Measurements from ENCODE around the gene CXCL14.

Gene CXCL14

DNA sequence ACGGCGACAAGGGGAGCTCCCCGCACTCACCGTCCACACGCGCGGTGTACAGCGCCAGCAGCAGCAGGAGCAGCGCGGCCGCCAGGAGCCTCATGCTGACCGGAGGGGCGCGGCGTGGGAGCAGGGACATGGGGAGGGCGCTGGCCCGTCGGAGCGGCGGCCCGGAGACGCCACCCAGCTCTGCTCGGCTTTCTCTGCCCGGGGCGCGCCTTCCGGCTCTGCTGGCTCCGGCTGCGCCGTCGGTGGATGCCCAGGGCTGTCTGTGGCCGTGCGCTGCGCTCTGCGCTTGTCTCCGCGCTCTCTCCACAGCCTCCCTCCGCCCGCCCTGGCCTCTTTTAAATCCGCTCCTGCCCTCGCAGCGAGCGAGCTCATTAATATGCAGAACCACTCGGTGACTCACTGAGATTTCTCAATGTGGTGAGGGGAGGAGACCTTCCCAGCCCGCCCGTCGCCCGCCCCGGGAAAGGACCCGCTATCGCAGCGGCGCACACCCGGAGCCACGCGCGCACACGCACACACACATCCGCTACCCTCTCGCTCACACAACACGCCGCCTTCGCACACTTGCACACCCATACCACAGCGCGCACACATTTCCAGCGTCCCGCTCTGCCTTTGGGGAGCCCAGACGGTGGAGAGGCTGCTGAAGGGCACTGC lies at the start of gene CXCL14:
Gene CXCL14, minus strand, starts transcription at position 307 of the 657 bp plus-strand sequence. Its CDS starts 213 bp downstream, at position 94.
- no peak for DNase-seq (ENCODE audit: low read depth)

- no peak for DNase-seq (ENCODE audit: low read depth)
These were observed 47.8 kb upstream of the CXCL14 start for GRCh38 chr5:135626636-135627035.

DNA sequence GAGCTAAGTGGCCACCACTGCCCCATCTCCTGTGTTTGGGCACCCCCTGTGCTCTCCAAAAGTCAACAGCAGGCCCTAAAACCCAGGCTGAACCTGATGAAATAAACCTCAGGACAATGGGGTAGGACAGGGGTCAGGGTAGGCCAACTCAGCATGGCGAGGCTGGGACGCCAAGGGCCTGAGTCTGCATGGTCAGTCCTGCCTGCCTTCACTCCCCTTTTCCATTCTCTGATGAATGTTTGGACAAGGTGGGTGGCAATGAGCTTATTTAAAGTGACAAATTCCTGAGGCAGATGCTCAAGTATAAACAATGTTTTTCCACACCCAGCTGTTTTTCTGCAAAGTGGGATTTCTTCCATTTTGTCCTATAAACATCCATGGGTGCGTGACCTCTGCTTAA lies 47.2 kb upstream of the CXCL14 start:
- DNase-seq (ENCODE audit: low read depth): no peak

DNA sequence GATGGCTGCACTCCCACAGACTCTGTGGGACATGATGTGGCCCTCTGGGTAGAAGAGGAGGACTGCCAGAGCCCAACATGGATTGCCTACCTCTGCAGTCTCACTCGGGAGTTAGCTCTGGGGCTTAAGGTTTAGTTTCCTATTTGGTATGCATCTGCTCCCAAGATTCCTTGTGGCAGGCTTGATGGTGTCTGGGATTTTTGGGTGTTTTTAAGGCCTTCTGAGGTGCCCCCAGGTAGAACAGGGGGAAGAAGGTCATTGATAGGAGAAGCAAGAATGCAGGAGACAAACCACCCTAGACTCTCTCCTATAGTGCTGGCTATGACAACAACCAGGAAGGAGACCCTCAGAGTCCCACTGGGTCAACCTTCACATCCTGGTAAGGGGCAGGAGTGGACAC lies 46.7 kb upstream of the CXCL14 start:
- no peak for DNase-seq (ENCODE audit: low read depth)

GRCh38 chr5:135625061-135625460 lies 46.3 kb upstream of the CXCL14 start:
- DNase-seq (ENCODE audit: low read depth): no peak

- DNase-seq (ENCODE audit: low read depth): no peak
These were observed 44.5 kb upstream of the CXCL14 start for GRCh38 chr5:135623186-135623715.

- DNase-seq (ENCODE audit: low read depth): no peak
These were observed 36.9 kb upstream of the CXCL14 start for GRCh38 chr5:135615581-135616260.

GRCh38 chr5:135615171-135615570 lies 36.4 kb upstream of the CXCL14 start:
- no peak for DNase-seq (ENCODE audit: low read depth)

DNA sequence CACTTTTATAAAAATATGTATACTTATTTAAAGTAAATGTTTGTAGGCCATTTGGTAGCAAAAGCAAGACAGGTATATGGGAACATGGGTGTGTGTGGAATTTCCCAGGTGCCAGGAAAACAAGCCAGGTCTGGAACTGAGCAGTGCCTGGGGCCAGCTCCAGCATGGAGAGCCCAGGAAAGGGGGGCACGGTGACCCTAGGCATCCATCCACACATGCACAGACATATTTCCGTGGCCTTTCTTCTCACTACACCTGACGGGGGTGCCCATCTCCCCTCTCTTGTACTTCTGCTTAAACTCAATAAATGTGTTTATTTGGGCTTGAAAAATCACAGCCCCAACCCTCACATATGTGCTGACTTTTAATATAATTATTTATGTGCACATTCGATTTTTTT lies 31.2 kb upstream of the CXCL14 start:
- DNase-seq (ENCODE audit: low read depth): no peak

DNA sequence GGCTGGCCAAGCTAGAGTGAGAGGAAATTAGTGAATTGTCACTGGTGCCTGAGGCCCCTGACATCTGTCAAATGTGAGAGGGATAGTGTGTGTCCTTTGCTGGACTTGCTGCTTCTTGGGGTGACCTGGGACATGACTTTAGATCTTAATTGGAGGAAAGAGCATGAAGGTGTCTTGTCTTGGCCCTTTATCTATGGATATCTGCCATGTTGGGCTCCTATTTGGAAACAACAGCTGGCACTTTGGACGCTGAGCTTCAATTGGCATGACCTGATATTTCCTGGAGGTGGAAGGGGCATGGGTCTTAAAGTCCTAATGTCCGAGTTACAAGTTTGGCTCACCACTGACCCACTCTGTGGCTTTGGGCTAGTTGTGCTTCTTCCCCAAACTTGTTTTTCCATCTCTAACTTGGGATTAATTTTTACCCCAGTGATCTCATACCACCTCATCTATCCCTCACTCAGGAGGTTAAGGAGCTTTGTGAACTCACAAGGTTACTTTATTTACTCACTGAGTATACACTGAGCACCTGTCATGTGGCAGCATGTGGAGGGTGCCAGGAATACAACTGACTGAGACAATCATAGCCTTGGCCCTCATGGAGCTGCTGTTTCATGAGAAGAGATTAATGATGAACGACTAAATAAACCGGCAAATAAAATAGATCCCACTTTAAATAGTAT lies 30.1 kb upstream of the CXCL14 start:
- no peak for DNase-seq (ENCODE audit: low read depth)

- DNase-seq (ENCODE audit: low read depth): no peak
These were observed 29.6 kb upstream of the CXCL14 start for GRCh38 chr5:135608361-135608760.

DNA sequence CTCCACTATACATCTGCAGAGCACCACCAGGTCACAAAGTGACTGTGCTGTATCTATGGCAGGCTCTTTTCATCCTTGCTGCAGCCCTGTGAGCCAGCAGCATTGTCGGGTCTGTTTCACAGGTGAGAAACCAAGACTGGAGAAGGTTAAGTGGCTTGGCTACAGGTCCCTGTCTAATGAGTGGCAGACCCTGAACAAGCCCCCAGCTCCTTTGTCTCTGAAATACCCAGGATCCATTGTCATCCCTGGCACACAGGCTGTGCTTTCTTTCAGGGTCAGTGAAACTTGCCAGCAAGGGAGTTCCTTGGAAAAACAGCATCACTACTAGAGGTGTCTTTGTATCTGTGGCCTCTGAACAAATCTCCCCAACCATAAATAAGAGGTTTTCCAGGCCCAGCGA lies 27.6 kb upstream of the CXCL14 start:
- DNase-seq (ENCODE audit: low read depth): no peak

GRCh38 chr5:135605221-135605620 lies 26.4 kb upstream of the CXCL14 start:
- no peak for DNase-seq (ENCODE audit: low read depth)

DNA sequence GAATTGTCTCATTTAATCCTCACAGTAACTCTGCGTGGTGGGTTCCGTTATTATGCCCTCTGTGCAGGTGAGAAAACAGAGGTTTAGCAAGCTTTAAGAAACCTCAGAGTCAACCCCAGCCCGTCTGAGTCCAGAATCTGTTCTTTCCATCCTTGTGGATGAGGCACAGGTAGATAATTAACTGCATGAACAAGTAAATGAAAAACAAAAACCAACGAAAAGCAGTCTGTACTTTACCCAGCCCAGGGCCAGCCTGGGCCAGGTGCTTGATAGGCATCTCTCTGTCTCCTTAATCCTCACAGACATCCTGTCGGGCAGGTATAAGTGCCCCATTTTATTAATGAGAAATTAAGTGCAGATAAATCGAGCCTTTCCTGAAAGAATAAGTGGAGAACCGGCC lies 25.3 kb upstream of the CXCL14 start:
- DNase-seq (ENCODE audit: low read depth): no peak

GRCh38 chr5:135602882-135603721 lies 24.3 kb upstream of the CXCL14 start:
- DNase-seq (ENCODE audit: low read depth): no peak

- no peak for DNase-seq (ENCODE audit: low read depth)
These were observed 22.7 kb upstream of the CXCL14 start for GRCh38 chr5:135601466-135601865.

DNA sequence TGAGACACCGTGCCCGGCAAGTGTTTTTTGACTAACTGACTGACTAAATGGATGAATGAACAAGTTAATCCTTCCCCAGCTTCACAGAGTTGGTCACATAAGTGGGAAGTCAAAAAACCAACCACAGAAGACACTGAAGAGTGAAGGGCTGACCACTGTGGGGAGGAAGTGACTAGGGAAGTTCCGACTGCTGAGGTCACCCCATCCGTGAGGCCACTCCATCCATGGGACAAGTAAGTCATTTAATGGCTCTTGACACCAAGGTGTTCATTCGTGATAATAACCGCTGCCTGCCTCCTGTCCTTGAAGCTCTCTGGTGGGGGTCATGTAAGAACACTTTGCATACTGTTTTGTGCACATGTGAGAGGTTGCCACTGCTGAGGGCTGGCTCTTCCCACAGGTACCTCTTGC lies 22.2 kb upstream of the CXCL14 start:
- DNase-seq (ENCODE audit: low read depth): no peak

- DNase-seq (ENCODE audit: low read depth): no peak
These were observed 21.4 kb upstream of the CXCL14 start for GRCh38 chr5:135600152-135600570.

DNA sequence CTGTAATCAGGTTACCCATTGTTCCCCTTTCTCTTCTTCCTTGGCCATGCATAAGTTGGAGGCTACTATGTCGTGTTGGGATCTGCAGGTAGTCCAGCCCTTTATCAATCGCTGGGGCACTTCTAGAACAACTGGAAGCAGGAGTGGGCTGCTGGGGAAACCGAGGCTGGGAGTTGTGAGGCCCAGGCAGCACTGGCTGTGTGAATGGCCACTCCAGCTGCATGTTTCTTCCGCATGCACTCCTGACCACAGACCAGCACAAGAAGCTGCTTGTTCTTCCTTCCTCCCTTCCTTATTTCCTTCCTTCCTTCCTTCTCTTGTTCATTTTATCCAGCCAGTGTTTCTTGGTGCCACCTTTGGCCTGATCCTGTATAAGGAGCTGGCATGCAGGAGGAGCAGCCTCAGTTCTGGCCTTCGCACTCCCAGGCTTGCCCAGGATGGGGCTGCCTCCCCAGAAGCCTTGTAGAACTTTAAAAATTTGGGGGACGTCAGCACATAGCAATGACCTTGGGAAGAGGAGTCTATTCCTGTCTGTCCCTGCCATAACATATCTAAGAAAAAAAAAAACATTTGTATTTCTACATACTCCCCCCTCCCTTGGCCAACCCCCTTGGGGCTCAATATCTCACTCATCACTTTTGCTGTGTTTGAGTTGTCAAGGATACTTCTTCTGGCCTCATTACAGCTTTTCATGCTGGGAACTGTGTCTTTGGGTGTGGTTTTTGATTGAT lies 20.8 kb upstream of the CXCL14 start:
- DNase-seq (ENCODE audit: low read depth): no peak

DNA sequence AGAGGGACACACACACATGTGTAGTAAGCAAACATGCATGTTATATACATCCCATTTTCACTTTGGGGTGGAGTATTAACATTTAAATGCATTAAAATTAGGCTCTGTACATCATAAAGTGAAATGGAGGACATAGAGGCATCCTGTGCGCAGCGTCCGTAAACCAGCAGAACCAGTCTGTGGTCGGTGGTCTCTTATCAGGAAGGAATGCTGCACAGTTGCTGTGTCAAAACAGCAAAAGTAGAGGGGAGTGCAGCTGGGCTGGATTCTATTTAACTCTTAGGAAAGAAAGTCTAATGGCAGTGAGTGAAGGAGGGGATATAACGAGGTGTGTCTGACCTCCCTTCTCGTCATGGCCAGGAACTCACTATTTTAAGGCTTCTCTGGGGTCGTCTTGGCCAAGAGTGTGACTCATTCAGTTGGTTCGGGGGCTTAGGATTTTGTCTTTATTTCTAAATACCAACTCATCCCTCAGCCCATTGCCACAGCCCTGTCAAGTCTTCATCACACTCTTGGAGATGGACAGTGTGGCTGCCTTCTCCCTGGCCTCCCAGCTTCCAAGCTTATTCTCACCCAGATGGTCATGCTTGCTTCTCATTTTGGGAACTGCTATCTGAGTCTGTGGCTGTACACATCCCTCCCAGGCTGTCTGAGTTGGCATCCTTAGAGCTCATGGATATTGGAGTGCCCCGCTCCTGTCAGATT lies 20.1 kb upstream of the CXCL14 start:
- no peak for DNase-seq (ENCODE audit: low read depth)

- DNase-seq (ENCODE audit: low read depth): no peak
These were observed 18.0 kb upstream of the CXCL14 start for GRCh38 chr5:135596788-135597187.
